Fibroblast of villous mesenchyme (primary cell): ENCODE results near the gene ZNF653. TPM values are rescaled to one million over a fixed set of nuclear protein-coding genes. Genes with fewer than 3 reads are reported as not detected.
A peak's percentile ranks its signal among the peaks of the same experiment; 100 is the strongest.

Source experiments
- DNase-seq: peaks from one replicate; pipeline ENCODE4 v3.0.0-alpha.2; 2010; ENCODE audit warnings: low read depth
- H3K4me3 ChIP-seq: 2 replicates; pipeline ENCODE4 v1.5.1; 2011; ENCODE audit warnings: low read depth, mild to moderate bottlenecking, low read length
- total RNA-seq: library from RNA; depleted of rRNA; stranded (reverse); fragments of >200 nt; gene quantifications from 2 replicates; pipeline ENCODE4 v1.2.3, GENCODE V29; 2012
- TF ChIP-seq, protein P1 (sequence below): IDR thresholded peaks from 2 replicates; pipeline ENCODE4 v1.5.1; 2012; ENCODE audit warnings: low read depth, mild to moderate bottlenecking, low read length; ENCODE audit not compliant: insufficient read depth

Gene ZNF653, protein sequence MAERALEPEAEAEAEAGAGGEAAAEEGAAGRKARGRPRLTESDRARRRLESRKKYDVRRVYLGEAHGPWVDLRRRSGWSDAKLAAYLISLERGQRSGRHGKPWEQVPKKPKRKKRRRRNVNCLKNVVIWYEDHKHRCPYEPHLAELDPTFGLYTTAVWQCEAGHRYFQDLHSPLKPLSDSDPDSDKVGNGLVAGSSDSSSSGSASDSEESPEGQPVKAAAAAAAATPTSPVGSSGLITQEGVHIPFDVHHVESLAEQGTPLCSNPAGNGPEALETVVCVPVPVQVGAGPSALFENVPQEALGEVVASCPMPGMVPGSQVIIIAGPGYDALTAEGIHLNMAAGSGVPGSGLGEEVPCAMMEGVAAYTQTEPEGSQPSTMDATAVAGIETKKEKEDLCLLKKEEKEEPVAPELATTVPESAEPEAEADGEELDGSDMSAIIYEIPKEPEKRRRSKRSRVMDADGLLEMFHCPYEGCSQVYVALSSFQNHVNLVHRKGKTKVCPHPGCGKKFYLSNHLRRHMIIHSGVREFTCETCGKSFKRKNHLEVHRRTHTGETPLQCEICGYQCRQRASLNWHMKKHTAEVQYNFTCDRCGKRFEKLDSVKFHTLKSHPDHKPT
- 3.9 and 4.7 TPM in 2 replicates for total RNA-seq

DNA sequence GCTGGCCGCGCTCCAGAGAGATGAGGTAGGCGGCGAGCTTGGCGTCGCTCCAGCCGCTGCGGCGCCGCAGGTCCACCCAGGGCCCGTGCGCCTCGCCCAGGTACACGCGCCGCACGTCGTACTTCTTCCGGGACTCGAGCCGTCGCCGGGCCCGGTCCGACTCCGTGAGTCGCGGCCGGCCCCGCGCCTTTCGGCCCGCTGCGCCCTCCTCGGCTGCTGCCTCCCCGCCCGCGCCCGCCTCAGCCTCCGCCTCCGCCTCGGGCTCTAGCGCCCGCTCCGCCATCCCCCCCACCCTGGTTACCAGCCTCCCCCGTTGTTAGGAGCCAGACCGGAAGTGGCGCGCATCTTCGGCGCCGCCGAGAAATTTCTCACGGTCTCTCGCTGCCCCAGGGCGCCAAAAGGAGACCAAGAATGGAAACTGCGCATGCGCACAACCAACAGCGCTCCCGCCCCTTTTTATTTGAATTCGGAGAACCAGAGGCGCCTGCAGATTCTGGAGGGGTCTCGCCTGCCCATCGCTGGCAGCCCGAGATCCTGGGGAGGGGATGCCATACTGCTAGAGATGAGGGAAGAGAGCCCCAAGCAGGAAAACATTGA is at the start of gene ZNF653:
TSS of gene ZNF653 (minus strand) at position 336 of the 597 bp plus-strand sequence. CDS start at position 283, 53 bp downstream.
- peak within 1 kb of the TSS; percentile 71 for H3K4me3 ChIP-seq
- DNase-seq, result peak; percentile 95
- TF ChIP-seq, protein P1, sequence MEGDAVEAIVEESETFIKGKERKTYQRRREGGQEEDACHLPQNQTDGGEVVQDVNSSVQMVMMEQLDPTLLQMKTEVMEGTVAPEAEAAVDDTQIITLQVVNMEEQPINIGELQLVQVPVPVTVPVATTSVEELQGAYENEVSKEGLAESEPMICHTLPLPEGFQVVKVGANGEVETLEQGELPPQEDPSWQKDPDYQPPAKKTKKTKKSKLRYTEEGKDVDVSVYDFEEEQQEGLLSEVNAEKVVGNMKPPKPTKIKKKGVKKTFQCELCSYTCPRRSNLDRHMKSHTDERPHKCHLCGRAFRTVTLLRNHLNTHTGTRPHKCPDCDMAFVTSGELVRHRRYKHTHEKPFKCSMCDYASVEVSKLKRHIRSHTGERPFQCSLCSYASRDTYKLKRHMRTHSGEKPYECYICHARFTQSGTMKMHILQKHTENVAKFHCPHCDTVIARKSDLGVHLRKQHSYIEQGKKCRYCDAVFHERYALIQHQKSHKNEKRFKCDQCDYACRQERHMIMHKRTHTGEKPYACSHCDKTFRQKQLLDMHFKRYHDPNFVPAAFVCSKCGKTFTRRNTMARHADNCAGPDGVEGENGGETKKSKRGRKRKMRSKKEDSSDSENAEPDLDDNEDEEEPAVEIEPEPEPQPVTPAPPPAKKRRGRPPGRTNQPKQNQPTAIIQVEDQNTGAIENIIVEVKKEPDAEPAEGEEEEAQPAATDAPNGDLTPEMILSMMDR, result no peak

DNA sequence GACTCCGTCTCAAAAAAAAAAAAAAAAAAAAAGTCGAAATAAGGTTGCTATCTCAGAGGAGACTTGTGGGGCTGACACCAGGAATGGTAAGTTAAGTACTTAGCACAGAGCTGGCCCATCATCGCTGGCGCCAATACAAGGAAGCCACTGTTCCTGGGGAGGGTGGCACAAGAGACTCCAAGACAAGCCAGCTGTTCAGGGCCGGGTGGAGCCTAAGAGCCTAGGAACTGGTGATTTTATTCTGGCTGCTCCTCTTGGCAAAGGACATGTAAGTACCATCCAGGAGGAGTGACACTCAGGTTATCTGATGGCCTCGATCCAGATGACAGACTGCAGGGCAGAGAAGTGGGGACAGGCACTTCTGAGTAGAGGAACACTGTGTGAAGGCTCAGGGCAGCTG is 49.6 kb upstream of the ZNF653 start:
- DNase-seq, result no peak
- no peak overlapping the region for H3K4me3 ChIP-seq
- TF ChIP-seq, protein P1, result no peak

DNA sequence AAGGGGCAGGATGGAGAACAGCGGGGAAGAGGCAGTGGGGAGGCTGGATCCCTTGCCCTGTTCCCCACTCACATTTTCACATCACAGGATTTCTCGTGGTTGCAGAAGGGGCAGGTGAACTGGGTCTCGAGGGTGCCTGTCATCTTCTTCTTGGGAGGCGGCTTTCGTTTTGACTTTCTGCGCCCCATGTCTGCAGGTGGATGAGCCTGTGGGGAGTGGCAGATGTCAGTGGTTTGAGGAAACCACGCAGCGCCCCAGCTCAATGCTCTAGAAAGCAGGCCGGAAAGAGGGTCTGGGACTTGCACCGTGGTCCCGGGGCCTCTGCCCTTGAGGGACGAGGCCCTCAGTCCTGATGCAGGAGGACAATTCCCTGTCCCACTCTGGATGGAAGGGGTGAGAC is 48.5 kb upstream of the ZNF653 start:
- DNase-seq, result no peak
- TF ChIP-seq, protein P1, result no peak

DNA sequence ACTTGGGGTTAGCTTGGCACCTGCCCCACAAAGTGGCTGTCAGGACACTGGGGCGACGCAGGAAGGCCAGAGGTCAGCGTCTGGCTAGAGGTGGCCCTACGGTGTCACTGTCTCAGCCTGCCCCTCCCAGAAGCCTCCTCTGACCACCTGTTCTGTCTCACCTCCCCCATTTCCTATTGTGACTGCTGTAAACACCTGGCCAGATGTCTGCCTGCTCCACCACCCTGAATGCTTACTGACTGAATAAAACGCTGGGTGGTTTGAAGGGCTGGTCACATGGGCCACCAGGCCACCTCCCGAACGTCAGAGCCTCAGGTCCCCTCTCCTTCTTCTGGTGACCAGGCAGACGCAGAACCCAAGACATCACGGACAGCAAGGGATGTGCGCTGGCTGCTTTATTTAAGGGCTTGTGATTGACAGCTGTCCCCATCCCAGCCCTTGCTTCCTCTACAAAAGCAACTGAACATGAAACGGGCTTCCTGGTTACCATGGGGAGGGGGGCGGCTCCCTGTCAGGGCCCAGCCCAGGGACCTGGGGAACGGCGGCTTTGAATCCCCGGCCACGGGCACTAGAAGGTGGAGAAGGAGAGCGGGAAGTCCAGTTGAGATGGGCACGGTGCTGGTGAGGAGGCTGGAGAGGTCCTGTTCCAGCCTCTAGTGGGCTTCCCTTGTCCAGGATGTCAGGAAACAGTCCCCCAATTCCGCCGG is 47.2 kb upstream of the ZNF653 start:
- TF ChIP-seq, protein P1, result no peak
- H3K4me3 ChIP-seq, result no peak overlapping the region
- DNase-seq, result no peak

More for the DNA sequence above, 48.5 kb upstream of the ZNF653 start:
- no peak overlapping the region for H3K4me3 ChIP-seq

DNA sequence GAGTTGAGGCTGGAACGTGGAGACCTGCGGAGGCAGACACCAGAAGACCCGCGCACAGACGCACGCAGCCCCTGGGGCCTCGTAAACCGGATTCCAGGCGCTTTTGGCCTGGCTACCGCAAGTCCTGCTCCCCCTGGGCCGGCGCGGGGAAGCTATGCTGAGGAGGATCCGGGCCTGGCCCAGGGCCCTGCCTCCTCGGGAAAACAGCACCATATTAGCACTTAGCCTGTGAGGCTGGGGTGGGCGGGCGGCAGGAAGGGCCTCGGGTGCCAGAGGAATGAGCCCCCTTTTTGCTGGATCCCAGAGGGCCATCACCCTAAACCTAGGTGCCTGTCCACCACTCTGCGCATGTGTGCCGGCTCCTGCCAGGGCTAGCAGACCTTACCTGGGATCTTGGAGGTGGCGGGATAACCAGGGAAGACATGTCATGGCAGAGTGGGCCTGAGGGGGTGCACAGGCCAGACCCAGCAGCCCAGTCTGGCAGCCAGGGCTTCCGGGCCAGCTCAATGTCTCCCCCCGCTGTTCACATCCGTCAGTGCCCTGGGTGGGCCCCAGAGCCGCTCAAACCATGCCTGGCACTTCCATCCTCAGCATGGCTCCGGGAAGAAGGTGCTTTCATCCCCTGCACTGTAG is 46.1 kb upstream of the ZNF653 start:
- no peak overlapping the region for H3K4me3 ChIP-seq
- TF ChIP-seq, protein P1, result peak; percentile 35
- peak; percentile 32 for DNase-seq

DNA sequence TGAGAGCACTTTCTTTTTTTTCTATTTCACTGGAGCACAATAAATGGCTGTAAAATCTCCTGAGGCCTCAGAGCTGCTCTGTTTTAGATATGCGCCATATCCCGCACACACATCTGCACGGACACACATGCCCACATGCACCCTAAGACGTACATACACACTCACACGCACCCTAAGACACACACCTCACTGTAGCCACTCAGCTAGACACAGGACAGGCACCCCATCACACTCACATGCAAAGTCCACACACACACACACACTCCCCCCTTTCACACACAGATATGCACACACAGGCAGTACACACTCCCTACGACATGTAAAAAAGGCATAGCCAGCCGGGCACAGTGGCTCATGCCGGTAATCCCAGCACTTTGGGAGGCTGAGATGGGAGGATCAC is 44.6 kb upstream of the ZNF653 start:
- TF ChIP-seq, protein P1, result no peak
- no peak overlapping the region for H3K4me3 ChIP-seq
- DNase-seq, result no peak
